DMS79 treated with DMSO at 0.1 percent for 48 hours (cell line): ENCODE measurements around the gene TRAP1.
A peak's percentile ranks its signal among the peaks of the same experiment; 100 is the strongest.
"Not testable (repeated sequence)": the region's sequence is repeated elsewhere in the genome, so short reads cannot be mapped to it uniquely, and the experiment has no call there.

Experiments
- DNase-seq: peaks from one replicate; lab custom pipeline; 2025; lab: John Stamatoyannopoulos, UW

Gene TRAP1

DNA sequence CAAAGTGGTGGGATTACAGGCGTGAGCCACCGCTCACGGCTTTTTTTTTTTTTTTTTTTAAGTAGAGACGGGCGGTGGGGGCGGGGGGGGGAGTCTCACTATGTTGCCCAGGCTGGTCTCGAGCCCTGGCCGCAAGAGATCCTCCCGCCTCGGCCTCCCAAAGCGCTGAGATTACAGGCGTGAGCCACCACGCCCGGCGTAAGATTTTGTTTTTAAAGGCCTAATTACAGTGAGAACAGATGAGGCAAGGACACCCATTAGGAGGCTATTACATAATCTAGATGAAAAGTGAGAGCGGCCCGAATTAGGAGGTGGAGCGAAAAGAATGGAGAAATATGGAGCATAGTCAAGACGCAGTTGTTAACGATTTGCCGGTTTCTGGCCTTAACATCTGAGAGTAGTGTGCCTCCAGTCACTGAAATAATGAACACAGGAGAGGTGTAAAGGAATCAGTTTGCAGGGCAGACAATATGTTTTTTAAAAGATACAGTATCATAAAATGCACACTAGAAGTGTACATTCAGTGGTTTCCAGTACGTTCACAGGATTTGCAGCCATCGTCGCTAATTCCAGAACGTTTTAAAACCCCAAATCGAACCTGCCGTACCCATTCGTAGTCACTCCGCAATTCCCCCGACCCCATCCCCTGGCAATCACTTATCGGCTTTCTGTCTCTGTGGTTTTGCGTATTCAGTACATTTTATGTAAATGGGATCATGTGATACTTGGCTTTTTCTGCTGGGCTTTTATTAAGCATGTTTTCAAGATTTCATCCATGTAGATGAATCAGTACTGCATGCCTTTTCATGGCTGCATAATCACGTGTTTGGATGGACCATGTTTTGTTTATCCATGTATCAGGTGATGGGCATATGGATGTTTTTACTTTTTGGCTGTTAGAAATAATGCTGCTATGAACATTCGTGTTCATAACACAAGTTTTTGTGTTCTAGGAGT, 104.5 kb downstream of the TRAP1 start:
- no peak for DNase-seq

DNA sequence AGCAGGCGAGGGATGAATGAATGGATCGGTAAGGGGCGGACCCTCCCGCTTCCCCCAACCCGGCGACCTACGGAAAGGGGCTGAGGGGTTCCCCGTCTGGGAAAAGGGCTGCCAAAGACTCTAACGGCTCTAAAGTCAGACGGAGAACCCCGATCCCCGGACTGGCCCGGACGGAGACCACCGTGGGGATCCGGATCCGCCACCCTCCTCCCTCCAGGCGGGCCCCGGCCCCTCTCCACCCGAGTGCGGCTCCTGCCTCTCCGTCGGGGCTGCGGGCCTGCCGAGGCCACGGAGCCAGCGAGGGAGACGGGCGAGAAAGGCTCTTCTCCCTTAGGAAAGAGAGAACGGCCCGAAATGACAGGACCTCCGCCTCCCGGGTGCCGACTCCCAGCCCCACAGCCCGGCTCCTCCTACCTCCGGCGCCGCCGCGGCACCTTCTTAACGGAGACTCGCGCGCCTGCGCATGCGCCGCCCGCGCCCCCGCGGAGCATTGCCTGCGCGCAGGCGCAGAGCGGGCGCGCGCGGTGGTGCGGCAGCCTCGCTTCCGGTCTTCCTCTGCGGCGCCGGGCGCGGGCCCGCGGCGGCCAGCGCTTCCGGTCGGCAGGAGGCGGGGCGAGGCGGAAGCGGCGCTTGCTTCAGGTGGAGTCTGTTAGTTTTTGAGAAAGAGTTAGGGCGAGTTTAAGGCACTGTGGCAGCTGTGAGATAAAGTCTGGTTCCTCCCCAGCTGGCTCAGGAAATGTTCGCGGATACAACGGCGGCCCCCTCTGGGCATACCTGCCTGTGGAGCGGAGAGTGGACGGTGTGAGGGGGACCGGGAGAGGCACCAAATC, 106.0 kb downstream of the TRAP1 start, which contains the start of gene SLX4:
SLX4 (minus strand) TSS at position 461 of the 830 bp plus-strand sequence. CDS start 2,642 bp downstream, outside the sequence.
- DNase-seq: peak; percentile 83

DNA sequence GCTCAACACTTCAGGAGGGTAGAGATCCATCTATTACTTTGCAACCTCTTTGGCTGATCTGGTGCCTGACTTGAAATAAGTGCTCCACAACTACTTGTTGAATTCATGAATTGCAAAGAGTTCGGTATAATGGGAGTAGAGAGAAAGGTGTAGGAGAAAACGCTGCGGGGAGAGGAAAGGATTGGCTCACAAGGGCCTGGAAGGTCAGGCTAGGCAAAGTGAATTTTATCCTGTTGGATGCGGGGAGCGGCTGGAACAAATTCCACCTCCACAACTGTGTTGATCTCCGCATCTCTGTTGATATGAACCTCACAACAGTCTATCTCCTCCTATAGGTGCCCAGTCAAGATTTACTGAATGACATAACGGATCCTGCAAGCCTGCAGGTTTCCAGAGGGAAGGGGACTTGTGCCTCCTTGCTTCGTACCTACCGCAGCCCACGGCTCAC, 106.6 kb downstream of the TRAP1 start:
- no peak for DNase-seq

DNA sequence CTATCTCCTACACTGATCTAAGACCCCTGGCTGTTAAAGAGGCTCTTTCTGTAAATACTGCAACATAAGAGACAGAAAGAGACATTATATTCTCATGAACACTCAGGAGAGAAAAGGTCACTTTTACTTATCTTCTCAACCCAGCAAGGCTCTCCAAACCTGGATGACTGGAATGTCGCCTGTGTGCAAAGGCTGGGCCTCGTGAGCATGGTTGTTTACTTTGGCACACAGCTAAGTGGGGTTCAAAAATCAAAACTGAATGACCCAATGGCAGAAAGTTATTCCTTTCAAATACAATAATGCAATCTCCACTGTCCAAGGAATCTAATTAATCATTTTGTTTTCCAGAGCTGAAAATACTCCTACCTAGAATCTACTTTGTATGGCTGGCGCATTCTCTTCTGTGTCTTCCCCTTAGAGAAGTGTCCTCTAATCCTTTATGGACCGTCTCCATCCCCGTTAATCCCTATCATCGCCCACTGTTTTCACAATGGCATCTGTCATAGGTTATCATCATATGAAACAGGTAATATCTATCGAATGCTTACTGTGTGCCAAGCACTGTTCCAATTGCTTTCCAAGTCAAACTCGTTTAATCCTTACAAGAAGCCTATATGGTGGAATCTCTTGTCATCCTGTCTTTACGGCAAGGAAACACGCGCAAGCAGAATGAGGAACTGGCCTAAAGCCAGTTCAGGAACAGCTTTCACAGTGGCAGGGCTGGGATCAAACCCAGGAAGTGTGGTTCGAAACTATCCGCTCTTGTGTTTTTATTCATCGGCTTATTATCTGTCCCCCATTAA, 107.2 kb downstream of the TRAP1 start:
- no peak for DNase-seq

DNA sequence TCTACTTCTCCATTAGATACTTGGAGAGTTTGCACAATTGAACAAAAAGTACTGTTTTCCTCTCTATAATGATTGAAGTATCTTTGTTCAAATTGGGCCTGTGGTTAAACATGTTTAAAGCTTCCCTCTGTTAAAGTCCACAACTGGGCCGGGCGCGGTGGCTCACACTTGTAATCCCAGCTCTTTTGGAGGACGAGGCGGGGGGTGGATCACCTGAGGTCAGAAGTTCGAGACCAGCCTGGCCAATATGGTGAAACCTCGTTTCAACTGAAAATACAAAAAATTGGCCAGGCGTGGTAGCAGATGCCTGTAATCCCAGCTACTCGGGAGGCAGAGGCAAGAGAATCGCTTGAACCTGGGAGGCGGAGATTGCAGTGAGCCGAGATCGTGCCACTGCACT, 108.3 kb downstream of the TRAP1 start:
- not testable (repeated sequence) for DNase-seq

DNA sequence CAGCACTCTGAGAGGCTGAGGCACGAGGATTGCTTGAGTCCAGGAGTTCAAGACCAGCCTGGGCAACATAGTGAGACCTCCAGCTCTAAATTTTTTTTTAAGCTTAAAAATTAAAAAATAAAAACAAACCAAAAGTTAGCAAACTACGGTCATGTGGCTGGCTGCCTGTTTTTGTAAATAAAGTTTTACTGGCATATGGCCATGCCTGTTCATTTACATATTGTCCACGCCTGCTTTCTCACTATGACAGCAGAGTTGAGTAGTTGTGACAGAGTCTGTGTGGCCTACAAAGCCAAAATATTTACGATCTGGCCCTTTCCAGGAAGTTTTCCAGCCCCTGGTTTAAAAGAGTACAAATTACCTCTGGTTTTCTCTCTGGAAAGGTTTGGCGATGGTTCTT, 109.3 kb downstream of the TRAP1 start:
- no peak for DNase-seq
